ENCODE measurements around the gene ARPC1A. TPM values are rescaled to one million over a fixed set of nuclear protein-coding genes. Genes with fewer than 3 reads are reported as not detected.

The ARPC1A gene
- total RNA-seq, 3 donors from 2014 or later: 113 to 122 (median 117) TPM

DNA sequence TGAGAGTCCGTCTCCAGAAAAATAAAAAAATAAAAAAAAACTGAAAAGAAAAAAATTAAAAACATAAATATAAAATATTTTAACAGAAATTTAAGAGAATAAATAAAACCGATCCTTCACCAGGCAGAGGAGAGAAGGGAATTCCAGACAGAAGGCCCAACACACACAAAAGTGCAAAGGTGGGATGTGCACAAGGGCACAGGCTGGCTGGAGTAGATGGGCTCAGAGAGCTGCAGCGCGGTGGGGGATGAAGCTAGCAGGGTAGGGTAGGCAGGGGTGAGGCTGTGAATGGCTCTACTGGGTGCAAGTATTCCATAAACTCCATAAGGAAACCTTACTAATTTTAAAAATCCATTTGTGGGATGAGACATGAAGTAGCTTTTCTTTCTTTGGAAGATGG is 15.7 kb upstream of the ARPC1A start:
- intact Hi-C loops (cut with DNase I; ENCODE audit: low total_unique reads): loop anchor here (10.0 kb wide), 1 partner anchor 275 kb away; no protein-coding TSS in a partner anchor
- H3K27me3 ChIP-seq: no peaks in the 10 kb centered on the region
- no peak for DNase-seq (ENCODE audit: low spot score in 2 of 2)

DNA sequence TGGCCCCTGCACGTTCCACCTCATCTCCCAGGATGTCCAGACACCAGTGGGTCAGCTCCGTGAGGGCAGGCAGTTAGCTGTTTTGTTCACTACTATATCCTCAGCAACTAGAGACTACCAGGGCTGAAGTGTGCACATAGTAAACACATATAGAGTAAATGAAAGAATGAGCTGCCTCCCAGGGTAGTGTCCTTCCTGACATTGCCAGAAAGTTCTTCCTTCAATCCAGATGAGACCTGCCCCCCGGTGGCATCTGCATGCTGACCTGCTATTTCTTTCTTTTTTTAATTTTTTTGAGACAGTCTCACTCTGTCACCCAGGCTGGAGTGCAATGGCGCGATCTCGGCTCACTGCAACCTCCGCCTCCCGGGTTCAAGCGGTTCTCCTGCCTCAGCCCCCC is 14.0 kb upstream of the ARPC1A start:
- Histone ChIP-seq H3K4me1 (no peaks in the 10 kb centered on the region), H3K4me3 (no peak overlapping the region), H3K27me3 (no peaks in the 10 kb centered on the region), H3K36me3 (no peaks in the 10 kb centered on the region), H3K9me3 (peaks cover 12% of the 10 kb centered on the region in 2 donors), H3K27ac (no peak overlapping the region)
- DNase-seq (ENCODE audit: low spot score in 2 of 2): no peak
- TF ChIP-seq POLR2AphosphoS5 (IDR thresholded peaks at IDR 0.05): no peak
- TF ChIP-seq, protein P1, sequence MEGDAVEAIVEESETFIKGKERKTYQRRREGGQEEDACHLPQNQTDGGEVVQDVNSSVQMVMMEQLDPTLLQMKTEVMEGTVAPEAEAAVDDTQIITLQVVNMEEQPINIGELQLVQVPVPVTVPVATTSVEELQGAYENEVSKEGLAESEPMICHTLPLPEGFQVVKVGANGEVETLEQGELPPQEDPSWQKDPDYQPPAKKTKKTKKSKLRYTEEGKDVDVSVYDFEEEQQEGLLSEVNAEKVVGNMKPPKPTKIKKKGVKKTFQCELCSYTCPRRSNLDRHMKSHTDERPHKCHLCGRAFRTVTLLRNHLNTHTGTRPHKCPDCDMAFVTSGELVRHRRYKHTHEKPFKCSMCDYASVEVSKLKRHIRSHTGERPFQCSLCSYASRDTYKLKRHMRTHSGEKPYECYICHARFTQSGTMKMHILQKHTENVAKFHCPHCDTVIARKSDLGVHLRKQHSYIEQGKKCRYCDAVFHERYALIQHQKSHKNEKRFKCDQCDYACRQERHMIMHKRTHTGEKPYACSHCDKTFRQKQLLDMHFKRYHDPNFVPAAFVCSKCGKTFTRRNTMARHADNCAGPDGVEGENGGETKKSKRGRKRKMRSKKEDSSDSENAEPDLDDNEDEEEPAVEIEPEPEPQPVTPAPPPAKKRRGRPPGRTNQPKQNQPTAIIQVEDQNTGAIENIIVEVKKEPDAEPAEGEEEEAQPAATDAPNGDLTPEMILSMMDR (IDR thresholded peaks at IDR 0.05): peak in 1 of 3 donors; percentile 14
- intact Hi-C loops (cut with DNase I; ENCODE audit: low total_unique reads): loop anchor here (10.0 kb wide), 1 partner anchor 277 kb away; no protein-coding TSS in a partner anchor

More for the DNA sequence above, 15.7 kb upstream of the ARPC1A start:
- TF ChIP-seq POLR2A (IDR thresholded peaks at IDR 0.05) (no peak), POLR2AphosphoS5 (IDR thresholded peaks at IDR 0.05) (no peak)
- TF ChIP-seq, protein P1 (IDR thresholded peaks at IDR 0.05): no peak
- Histone ChIP-seq H3K4me3 (no peak overlapping the region), H3K4me1 (no peaks in the 10 kb centered on the region), H3K27ac (no peak overlapping the region), H3K36me3 (no peaks in the 10 kb centered on the region), H3K9me3 (peaks cover 12% of the 10 kb centered on the region in 2 donors)

DNA sequence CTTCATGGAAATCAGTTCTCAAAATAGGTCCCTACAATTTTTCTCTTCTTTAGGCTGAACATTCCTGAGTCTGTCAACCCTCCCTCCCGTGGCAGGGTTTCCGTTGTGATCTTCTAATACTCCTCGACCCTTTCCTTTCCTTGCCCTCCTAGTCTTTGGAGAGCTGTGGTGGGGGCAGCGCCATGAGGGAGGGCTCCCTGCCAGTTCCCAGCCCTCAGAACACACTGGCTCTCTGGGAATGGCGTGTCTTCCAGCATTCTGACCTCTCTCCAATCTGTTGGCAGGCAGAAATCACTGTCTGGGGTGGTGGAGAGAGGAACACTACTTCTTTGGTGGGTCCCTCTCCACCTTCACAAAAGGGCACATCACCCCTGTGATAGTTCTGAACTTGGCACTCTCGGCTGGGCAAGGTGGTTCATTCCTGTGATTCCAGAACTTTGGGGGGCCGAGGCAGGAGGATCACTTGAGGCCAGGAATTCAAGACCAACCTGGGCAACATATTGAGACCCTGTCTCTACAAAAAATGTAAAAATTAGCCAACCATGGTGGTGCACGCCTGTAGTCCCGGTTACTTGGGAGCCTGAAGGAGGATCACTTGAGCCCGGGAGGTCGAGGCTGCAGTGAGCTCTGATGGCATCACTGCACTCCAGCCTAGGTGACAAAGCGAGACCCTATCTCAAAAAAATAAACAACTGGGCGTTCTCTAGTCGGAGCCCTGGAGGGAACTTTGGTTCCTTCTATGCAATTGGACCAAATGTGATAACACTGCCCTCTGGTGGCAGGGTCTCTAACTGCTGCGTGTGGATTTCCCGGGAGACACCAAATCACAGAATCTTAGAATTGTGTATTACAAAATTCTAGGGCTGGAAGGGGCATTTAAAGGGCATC is 13.1 kb upstream of the ARPC1A start:
- H3K4me3 ChIP-seq: no peak overlapping the region
- H3K36me3 ChIP-seq: no peaks in the 10 kb centered on the region
- peak; percentile 52 to 71 for DNase-seq (ENCODE audit: low spot score in 2 of 2)
- intact Hi-C loops (cut with DNase I; ENCODE audit: low total_unique reads): loop anchor here (10.0 kb wide), 1 partner anchor 278 kb away; no protein-coding TSS in a partner anchor
- TF ChIP-seq POLR2AphosphoS5 (IDR thresholded peaks at IDR 0.05): peak in 1 of 3 donors; percentile 24
- TF ChIP-seq POLR2A (IDR thresholded peaks at IDR 0.05): no peak
- TF ChIP-seq, protein P1 (IDR thresholded peaks at IDR 0.05): peak; percentile 62 to 84 (median 77)
- no peak overlapping the region for H3K27ac ChIP-seq
- peaks cover 12% of the 10 kb centered on the region in 2 donors for H3K9me3 ChIP-seq
- no peaks in the 10 kb centered on the region for H3K27me3 ChIP-seq
- H3K4me1 ChIP-seq: no peaks in the 10 kb centered on the region

DNA sequence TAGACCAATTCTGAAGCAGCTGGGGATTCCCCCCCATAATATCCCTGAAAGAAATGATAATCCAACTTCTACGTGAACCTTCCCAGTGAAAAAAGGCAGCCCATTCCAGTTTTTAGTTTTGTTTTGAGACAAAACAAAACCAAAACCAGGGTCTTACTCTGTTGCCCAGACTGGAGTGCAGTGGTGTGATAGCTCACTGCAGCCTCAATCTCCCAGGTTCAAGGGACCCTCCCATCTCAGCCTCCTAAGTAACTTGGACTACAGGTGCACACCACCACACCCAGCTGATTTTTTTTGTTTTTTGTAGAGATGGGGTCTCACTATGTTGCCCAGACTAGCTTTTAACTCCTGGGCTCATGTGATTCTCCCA is 12.5 kb upstream of the ARPC1A start:
- H3K9me3 ChIP-seq: peaks cover 12% of the 10 kb centered on the region in 2 donors
- no peak for TF ChIP-seq POLR2A (IDR thresholded peaks at IDR 0.05)
- TF ChIP-seq POLR2AphosphoS5 (IDR thresholded peaks at IDR 0.05): no peak
- no peak for DNase-seq (ENCODE audit: low spot score in 2 of 2)
- no peaks in the 10 kb centered on the region for H3K27me3 ChIP-seq
- H3K36me3 ChIP-seq: no peaks in the 10 kb centered on the region
- no peak overlapping the region for H3K4me3 ChIP-seq
- no peaks in the 10 kb centered on the region for H3K4me1 ChIP-seq
- intact Hi-C loops (cut with DNase I; ENCODE audit: low total_unique reads): loop anchor here (10.0 kb wide), 1 partner anchor 278 kb away; no protein-coding TSS in a partner anchor
- H3K27ac ChIP-seq: no peak overlapping the region

DNA sequence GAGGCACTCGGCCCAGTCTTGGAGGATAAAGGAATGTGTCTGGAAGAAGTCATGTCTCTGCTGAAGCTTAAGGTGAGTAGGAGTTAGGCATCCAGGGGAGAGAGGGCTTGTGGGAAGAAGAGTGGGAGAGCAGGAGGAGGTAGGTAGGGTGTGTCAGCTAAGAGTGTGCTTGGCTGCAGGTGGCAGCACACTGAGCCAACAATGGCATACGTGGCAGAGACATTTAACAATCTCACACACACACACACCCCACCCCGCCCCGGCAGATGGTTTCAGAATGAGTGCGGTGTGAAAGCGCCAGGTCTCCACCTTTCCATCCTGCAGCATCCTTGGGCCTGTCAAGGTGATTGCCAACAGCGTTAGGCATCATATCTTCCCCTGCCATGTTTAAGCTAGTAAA is 11.2 kb upstream of the ARPC1A start:
- no peak for DNase-seq (ENCODE audit: low spot score in 2 of 2)

More for the DNA sequence above, 11.2 kb upstream of the ARPC1A start:
- H3K9me3 ChIP-seq: peaks cover 10 to 11% of the 10 kb centered on the region in 2 donors
- no peak overlapping the region for H3K4me3 ChIP-seq
- H3K27me3 ChIP-seq: no peaks in the 10 kb centered on the region
- H3K27ac ChIP-seq: no peak overlapping the region
- no peaks in the 10 kb centered on the region for H3K4me1 ChIP-seq
- no peaks in the 10 kb centered on the region for H3K36me3 ChIP-seq
- TF ChIP-seq, protein P1 (IDR thresholded peaks at IDR 0.05): no peak
- TF ChIP-seq POLR2A (IDR thresholded peaks at IDR 0.05): no peak
- no peak for TF ChIP-seq POLR2AphosphoS5 (IDR thresholded peaks at IDR 0.05)
- intact Hi-C loops (cut with DNase I; ENCODE audit: low total_unique reads): loop anchor here (10.0 kb wide), 1 partner anchor 280 kb away; no protein-coding TSS in a partner anchor
